Putamen (tissue), 1 donor: ENCODE results near the gene RNF126.
"Not testable (repeated sequence)": the region's sequence is repeated elsewhere in the genome, so short reads cannot be mapped to it uniquely, and the experiment has no call there.

Experiments
- DNase-seq: peaks from one replicate; pipeline ENCODE4 v3.0.0-alpha.2; 2016; ENCODE audit warnings: low spot score

The RNF126 gene

DNA sequence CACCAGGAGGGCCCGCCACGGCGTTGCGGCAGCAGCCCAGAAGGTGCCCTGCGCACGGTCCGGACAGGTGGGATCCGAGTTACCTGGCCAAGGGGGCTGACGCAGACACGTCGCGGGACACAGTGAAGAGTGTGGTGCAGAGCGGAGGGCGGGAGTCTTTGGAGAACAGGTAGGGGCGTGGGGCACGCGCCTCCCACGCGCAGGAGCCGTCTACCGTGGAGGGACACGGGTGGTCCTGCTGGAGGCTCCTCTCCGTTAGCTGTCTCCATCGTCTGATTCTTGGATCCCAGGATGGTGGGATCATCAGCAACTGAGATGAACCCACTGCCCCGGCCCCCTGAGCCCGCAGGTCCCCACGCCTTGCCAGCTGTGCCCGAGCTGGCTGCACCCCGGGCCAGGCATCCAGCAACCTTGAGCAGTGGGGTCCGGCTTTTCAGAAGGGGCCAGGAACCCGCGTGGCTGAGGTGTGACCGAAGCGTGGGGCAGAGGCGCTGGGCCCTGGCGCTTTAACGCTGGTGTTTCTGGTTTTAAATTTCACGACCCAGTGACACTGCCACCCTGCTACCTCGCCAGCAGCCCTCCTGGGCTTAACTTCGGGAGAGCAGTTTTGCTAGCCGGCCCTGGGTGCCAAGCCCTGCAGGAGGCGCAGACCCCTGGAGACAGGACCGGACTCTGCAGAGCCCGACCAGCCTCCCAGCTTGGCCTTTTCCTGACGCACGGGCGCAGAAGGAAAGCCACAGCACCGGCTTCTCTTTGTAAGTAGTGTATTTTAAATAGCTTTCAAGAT, 16.0 kb downstream of the RNF126 start:
- no peak for DNase-seq

DNA sequence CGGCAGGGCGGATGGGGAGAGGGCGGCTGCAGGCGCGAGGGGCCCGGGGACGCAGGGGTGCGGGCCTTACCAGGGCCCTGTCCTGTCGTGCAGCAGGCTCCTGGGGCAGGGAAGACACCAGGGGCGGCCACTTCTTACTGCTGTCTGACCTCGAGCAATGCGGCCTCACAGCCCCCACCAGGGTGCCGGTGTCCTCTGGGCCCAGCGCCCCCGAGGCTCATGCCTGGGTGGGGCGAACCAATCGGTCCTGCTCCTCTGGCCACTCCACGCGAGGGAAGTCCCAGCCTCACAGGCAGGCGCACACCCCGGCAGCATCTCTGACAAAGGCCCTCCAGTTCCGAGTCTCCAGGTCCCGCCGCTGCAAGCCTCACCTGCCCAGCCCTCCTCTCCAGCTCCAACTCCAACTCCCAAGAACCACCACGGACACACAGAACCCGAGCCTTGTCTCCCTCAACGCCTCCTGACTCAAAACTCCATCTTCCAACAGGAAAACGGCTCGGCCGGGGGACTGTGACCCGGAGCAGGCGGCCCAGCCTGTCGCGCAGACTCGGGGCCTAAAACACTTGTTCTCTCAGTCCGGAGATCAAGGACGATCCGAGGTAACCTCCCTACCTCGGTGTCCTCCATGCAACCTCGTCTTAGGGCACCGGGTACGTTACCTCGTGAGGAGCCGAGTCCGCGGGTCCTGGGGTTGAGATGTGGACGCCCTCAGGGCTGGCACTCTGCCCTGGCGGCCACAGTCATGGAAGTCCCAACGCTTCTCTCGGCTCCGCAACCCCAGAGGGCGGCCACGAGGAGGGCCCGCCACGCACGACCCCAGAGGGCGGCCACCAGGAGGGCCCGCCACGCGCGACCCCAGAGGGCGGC, 16.9 kb downstream of the RNF126 start:
- no peak for DNase-seq

DNA sequence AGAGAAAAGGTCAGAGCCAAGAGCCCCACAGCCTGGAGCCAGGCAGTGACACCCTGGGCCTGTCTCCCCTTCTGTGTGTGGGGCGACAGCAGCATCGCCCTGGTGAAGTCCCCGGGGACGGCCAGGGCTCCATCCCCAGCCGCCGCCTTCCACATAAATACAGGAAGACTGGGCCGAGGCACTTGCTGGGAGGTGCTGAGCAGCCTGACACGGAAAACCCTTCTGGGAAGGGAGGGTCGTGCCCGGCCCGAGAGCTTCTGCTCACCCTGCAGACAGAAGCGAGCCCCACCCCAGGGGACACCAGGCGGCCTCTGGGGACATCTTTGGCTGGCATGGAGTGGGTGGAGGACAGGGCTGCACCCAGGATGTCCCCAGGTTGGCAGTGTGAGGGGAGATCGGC, 18.2 kb downstream of the RNF126 start:
- no peak for DNase-seq

DNA sequence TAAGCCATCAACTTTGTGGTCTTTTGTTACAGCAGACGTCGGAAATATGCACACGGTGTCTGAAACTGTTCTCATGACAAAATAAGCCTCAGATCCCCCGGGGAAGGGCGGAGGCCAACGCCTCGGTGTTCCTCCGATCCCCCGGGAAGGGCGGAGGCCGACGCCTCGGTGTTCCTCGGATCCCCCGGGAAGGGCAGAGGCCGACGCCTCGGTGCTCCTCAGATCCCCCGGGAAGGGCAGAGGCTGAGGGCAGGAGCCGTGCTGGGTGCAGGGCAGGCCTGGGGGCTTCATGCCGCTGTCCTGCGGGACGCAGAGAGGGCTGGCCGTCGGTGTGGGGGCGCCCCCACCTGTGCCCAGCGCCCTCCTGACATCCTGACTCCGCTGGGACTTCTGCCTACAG, 18.7 kb downstream of the RNF126 start:
- no peak for DNase-seq

DNA sequence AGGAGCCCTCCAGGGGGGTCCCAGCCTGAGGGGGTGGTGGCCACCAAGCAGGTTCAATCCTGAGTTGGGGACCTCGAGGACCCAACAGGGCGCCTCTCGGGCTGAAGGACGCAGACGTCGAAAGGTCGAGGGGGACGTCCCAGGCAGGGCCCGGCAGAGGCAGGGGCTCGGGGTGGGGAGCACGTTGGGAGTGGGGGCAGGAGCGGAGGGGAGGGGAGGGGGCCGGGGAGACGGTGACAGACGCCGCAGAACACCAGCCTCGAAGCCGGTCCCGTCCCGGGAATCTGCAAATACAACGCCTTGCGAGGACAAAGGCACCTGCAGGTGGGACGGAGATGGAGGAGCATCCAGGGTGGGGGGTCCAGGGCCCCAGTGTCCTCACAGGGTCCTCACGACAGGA, 19.3 kb downstream of the RNF126 start:
- DNase-seq, result no peak

DNA sequence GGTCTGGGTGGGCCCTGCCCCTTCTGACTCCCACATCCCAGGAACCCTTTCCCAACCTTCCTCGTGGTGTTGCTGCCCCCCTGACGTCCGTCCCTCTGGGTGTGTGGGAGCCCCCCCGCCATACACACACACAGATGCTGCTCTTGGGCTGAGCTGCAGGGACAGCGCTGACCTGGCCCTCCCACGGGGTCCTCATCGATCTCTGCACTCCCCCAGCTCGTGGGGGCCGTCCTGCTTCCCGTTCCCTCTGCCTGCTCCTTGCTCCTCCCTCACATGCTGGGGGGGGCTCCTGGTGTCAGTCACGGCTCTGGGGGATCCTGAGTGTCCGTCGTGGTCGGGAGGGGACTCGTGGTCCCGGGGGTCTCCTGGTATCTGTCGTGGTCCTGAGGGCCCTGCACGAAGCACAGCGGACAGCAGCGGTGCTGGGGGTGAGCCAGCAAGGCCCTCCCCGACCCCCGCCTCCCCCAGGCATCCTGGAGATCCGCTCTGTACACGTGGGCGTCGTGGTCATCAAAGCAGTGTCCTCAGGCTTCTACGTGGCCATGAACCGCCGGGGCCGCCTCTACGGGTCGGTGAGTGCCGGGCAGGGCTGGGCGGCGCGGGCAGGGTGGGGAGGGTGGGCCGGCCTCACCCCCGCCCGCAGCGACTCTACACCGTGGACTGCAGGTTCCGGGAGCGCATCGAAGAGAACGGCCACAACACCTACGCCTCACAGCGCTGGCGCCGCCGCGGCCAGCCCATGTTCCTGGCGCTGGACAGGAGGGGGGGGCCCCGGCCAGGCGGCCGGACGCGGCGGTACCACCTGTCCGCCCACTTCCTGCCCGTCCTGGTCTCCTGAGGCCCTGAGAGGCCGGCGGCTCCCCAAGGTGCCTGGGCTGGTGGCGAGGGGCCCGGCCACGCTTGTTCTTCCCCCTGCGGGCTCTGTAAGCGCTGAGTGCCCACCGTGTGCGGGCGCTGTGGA, 20.0 kb downstream of the RNF126 start:
- DNase-seq, result no peak

DNA sequence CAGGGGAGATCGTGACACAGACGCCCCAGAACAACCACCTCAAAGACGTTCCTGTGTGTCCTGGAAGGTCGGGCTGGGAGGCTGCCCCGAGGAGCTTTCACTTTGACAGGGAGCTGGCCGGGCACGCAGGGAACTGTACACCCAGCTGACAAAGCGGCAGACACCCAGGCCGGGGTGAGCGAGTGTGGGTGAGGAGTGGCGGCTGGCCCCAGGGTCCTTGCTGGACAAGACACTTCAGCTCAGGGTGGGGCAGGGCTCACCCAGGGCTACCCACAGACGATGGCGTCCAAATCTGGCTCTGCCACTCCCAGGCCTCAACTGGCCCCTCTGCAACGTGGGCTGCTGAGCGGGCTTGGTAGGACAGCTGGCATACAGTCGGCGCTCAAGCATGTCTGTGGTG, 21.3 kb downstream of the RNF126 start:
- DNase-seq, result no peak

DNA sequence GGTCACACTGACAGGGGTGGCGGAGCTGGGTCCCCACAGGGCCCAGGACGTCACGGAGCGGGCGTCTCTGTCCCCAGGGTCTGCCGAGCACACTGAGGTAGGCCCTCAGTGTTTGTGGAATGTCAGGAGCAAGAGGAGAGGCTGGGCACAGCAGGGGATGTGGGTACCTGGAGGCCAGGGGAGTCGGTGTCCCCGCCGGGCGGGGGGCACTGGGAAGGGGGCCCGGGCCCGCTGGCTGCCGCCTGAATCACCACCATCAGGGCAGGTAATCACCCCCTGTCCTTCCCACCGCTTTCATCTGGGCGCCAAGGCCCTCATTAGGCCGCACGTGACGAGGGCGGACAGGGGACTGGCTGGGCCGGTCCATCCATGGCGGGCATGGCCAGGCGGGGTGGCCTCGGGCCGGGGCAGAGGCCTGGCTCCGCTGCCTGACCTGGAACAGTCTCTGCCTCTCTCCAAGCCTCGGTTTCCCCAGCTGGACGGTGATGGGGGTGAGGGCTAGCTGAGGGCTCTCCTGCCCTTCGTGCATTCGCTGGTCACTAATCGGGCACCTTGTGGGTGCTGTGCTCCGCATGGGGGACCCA, 22.3 kb downstream of the RNF126 start:
- DNase-seq, result no peak

DNA sequence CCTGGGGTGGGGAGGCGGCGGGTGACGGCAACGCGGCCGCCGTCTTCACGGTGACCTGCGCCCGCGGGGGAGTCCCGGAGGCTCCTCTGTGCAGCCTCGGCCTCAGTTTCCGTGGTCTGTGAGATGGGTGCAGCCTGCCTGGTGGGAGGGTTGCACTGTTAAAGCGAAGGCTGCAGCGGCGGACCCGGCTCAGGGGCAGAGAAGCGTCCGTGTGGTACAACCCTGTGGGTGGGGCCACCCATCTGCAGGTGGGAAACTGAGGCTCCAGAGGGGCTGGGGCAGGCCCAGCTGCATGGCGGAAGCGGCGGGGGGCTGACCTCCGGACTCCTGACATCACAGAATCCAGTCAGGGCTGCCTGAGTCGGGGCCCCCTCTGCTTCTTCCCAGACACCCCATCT, 22.9 kb downstream of the RNF126 start:
- DNase-seq, result no peak

DNA sequence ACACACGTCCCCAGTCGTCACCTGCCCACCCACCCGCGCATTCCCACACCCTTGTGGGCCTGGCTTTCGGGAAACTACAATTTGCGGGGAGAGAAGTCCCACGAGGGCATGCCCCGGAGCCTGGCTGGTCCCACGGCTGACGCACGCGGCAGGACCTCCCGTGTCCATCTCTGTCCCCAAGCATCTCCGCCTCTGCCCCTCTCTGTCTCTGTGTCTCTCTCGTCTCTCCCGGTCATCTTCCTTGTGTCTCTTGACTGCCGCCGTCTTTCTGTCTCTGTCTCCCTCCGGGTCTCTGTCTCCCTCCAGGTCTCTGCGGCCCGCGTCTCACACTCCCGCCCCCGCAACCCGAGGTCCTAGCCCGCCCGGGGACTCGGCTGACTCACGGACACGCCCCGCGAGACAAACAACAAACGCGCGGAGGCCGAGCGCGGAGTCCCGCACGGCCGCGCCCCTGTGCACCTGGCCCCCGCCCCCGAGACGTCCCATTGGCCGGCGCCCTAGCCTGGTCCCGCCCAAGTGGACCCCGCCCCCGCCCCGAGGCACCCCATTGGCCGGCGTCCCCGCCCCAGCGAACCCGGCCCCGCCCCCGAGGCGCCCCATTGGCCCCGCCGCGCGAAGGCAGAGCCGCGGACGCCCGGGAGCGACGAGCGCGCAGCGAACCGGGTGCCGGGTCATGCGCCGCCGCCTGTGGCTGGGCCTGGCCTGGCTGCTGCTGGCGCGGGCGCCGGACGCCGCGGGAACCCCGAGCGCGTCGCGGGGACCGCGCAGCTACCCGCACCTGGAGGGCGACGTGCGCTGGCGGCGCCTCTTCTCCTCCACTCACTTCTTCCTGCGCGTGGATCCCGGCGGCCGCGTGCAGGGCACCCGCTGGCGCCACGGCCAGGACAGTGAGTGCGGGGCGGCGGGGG, 23.5 kb downstream of the RNF126 start, which contains the start of gene FGF22:
TSS of gene FGF22 (plus strand) at position 627 of the 908 bp plus-strand sequence. CDS start at position 674, 47 bp downstream.
- peak; percentile 87 for DNase-seq

DNA sequence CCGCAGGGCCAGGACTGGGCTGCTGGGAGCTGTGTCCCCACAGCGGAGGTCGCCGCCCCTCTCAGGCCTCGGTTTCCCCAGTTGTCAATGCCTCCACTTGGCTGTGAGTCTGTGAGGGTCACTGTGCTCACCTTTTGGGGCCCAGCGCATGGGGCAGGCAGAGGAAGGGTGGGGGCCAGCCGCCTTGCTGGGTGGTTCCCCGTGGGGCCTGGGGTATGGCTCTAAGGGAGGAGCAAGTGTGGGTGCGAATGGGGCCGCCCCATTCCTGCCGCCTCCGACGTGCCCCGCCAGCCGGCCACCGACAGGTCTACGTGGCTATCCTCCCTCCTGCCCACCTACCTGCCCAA, 24.1 kb downstream of the RNF126 start:
- DNase-seq, result no peak

DNA sequence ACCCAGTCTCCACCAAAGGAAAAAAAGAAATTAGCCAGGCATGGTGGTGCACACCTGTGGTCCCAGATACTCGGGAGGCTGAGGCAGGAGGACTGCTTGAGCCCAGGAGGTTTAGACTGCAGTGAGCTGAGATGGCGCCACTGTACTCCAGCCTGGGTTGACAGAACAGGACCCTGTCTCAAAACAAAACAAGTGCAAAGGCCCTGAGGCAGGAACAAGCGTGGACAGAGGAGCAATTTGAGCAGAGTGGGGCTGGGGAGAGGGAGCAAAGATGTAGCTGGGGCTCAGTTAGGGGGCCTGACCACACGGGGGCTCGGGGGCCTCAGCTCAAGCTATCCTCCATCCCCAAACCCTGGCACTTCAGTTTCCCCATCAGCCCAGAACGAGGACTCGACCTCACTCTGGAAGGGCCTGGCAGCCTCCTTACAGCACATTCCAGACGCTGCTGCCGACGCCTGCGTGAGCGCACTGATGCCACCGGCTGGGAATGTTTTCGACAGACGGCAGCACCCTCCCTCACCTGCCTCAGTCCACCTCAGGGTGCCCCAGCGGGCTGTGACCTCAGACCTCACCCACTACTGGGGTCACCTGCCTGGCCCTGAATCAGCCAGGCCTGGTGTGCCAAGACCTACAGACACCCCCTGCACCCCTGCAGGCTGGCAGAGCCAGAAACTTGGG, 27.9 kb downstream of the RNF126 start:
- no peak for DNase-seq

DNA sequence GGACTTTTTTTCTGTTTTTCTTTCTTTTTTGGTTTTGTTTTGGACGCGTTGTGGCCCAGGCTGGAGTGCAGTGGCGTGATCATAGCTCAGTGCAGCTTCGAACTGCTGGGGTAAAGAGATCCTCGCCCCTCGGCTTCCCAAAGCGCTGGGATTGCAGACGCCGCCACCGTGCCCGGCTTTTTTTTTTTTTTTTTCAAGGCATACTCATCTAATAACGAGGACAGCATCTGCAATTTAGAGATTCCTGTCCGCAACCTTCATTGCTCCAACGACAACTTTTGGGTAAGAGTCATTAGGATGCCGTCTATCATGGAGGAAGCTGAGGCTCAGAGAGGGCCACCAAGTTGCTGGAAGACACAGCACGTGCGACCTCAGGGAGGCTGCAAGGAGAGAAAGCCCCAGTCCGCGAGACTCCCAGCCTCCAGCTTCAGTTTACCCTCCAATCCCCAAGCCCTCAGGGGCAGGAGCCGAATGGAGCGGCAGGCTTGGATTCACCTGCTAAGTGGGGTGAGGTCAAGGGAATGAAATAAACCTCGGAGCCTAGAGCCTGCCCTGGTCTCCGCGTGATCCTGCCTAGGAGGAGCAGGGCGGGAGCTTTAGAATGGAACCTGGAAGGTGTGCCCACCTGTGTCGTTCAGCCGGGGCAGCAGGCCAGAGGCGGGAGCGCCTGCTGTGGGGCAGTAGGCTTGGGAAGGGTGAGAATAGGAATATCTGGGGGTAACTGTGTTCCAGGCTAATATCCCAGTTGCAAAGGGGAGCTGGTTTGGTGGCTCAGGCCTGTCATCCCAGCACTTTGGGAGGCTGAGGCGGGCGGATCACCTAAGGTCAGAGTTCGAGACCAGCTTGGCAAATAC, 29.0 kb downstream of the RNF126 start:
- no peak for DNase-seq

DNA sequence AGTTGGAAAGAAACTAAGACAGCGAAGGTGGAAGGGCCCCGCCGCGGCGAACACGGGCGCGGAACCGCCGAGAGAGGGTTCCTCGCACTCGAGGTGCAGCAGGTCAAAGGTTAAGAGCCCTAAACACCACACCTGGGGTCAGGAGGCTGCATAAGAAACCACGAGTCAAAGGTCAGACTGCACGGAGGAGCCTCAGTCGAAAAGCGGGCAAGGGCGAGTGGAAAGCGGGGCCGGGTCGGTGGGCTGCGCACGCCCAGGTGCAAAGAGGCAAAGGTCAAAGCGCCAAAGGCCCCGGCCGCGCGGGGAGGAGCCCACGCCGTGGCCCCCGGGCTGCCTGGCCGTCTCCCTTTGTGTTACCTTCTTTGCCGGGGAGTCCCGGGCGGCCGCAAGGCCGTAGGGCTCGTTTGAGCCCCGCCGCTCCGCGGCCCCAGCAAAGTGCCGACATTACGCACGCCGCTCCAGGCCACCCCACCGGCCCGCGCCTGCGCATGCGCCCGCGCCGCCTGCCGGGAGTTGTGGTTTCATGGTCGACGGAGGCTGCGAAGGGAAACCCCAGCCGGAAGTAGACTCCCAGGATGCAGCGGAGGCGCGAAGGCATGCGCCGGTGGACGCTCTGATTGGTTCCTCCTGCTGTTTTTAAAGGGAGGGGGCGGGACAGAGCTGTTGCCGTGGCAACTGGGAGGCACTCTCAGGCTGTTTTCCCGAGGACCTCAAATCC, 29.8 kb downstream of the RNF126 start, which contains the start of gene POLRMT:
TSS of gene POLRMT (minus strand) at position 470 of the 718 bp plus-strand sequence. CDS start at position 445, 25 bp downstream.
- peak; percentile 98 for DNase-seq

DNA sequence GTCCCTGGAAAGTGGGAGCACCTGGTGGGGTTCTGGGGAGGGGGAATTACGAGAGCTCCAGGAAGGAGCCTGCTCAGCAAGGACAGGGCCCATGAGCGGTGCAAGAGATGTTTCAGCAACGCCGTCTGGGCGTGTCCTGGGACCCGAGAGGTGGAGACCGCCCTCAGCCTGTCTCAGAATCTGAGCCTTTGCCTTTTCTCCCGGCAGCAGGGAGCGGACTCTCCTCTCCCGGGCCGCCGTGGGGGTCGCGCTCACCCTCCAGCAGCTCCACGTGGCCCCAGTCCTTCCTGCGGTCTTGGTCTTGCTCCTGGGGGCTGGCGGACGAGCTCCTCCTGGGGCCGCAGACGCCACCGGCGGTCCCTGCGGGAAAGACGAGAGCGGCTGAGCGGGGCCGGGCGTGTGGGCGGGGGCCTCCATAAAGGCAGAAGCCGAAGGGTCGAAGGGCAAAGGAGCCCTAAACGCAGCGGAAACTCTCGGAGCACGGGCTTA, 30.4 kb downstream of the RNF126 start:
- no peak for DNase-seq

DNA sequence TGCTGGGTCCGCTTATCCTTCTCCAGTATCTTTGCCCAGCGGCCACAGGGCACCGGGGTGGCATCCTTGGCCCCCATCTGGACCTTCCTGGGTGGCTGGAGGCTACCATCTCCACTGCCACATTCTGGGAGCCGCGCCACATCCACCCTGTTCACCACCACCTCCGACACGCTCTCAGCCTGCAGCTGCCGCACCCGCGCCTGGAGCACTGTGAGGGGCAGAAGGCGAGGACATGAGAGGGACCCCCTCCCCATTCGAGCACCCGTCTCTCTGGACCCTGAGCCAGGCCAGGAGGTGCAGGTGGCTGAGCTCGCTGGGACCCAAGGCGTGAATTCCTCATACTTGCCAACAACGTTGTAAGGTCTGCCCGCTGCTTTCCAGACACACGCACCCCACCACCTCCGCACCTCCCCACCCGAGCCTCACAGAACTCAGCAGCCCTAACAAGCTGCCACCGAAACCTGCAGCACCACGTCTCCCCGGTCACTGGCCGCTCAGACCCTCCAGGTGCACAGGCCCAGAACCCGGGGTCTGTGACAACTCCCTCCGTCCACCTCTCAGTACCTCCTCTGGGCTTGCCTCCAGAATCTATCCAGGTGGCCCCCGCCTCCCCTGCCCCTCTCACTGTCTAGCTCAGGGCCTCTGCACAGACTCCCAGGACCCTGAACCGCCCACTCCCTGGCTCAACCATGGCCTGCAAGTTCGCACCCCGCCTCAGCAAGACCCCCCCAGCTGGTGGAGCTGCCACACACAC, 32.9 kb downstream of the RNF126 start:
- no peak for DNase-seq

DNA sequence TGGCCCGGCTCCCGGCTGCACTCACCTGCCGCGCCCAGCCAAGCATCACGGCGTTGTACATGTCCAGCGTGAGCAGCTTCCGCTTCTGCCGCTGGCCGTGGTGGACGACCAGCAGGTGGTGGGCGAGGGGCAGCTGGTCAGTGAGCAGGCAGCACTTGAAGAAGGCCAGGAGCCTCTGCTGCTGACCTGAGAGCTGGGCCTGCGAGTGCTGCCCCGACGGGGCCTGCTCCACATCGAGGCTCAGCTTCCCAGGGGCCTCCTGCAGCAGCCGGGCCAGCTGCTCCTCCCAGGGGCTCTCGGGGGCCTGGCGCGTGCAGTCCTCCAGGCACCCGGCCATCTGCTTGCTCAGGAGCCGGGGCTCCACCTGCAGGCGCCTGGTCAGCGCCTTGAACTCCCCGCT, 33.5 kb downstream of the RNF126 start:
- DNase-seq, result not testable (repeated sequence)
